LNCaP clone FGC (cell line): ENCODE results near the gene RNPC3.
"Not testable (repeated sequence)": the region's sequence is repeated elsewhere in the genome, so short reads cannot be mapped to it uniquely, and the experiment has no call there.

Source experiments
- DNase-seq: peaks from one replicate; pipeline ENCODE4 v3.0.0-alpha.2; 2011; ENCODE audit warnings: low read depth
- H3K4me3 ChIP-seq: 2 replicates; pipeline ENCODE4 v1.5.1; 2011; ENCODE audit warnings: mild to moderate bottlenecking, low read depth, low read length, control low read depth
- TF ChIP-seq, protein P1 (sequence below): IDR thresholded peaks from 2 replicates; pipeline ENCODE4 v1.5.1; 2012; ENCODE audit warnings: mild to moderate bottlenecking; ENCODE audit not compliant: control insufficient read depth, insufficient read depth; ENCODE audit errors: extremely low read depth

RNPC3 gene

GRCh38 chr1:103547840-103548239 lies 22.3 kb downstream of the RNPC3 start:
- no peak for DNase-seq
- TF ChIP-seq, protein P1, sequence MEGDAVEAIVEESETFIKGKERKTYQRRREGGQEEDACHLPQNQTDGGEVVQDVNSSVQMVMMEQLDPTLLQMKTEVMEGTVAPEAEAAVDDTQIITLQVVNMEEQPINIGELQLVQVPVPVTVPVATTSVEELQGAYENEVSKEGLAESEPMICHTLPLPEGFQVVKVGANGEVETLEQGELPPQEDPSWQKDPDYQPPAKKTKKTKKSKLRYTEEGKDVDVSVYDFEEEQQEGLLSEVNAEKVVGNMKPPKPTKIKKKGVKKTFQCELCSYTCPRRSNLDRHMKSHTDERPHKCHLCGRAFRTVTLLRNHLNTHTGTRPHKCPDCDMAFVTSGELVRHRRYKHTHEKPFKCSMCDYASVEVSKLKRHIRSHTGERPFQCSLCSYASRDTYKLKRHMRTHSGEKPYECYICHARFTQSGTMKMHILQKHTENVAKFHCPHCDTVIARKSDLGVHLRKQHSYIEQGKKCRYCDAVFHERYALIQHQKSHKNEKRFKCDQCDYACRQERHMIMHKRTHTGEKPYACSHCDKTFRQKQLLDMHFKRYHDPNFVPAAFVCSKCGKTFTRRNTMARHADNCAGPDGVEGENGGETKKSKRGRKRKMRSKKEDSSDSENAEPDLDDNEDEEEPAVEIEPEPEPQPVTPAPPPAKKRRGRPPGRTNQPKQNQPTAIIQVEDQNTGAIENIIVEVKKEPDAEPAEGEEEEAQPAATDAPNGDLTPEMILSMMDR = no peak
- no peak overlapping the region for H3K4me3 ChIP-seq

DNA sequence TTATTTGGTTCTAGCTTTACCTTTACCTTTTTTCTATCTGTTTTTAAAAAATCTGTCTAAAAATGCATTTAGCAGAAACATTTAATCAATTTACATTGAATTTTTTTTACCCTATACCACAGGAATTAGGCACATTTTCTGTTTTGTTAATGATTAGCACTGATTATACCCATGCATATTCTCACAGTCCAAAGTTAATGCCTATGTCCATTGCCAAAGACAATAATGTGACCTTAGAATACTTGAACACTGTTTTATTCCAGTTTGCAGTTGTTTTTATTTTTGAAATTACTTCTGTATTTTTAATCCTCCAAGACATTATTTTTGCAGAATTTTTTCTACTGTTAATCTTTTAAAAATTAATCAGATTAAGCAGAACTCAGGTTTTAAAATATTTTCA lies 34.9 kb downstream of the RNPC3 start:
- no peak for DNase-seq
- TF ChIP-seq, protein P1 = no peak
- H3K4me3 ChIP-seq = no peak overlapping the region

DNA sequence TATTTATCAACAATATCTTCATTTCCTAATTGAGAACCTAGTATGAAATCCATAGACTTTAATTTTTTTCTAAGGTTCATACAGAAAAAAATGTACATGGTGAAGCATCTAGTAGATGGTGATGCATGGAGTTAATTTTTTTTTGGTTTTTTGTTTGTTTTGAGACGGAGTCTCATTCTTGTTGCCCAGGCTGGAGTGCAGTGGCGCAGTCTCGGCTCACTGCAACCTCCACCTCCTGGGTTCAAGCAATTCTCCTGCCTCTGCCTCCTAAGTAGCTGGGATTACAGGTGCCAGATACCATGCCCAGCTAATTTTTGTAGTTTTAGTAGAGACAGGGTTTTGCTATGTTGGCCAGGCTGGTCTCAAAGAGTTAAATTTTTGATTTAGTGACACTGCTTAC lies 35.6 kb downstream of the RNPC3 start:
- not testable (repeated sequence) for DNase-seq, H3K4me3 ChIP-seq

GRCh38 chr1:103561643-103562395 lies 36.3 kb downstream of the RNPC3 start:
- no peak overlapping the region for H3K4me3 ChIP-seq
- no peak for DNase-seq
- TF ChIP-seq, protein P1 = no peak

GRCh38 chr1:103563056-103563455 lies 37.6 kb downstream of the RNPC3 start:
- H3K4me3 ChIP-seq = no peak overlapping the region
- TF ChIP-seq, protein P1 = no peak
- DNase-seq = no peak

DNA sequence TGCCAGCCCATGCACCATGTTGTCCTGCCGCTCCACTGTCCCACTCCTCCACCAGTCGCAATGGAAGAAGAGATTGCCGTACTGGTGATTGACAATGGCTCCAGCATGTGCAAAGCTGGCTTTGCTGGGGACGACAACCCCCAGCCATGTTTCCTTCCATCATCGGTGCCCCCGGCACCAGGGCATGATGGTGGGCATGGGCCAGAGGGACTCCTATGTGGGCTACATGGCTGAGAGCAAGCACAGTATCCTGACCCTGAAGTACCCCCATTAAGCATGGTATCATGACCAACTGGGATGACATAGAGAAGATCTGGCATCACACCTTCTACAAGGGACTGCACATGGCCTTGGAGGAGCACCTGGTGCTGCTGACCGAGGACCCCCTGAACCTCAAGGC lies 44.0 kb downstream of the RNPC3 start:
- H3K4me3 ChIP-seq = no peak overlapping the region
- TF ChIP-seq, protein P1 = no peak
- DNase-seq = no peak

GRCh38 chr1:103571289-103571688 lies 45.8 kb downstream of the RNPC3 start, which contains the start of gene AMY2B:
TSS of gene AMY2B (plus strand) at chr1:103571589. CDS start at chr1:103571603, 14 bp downstream.
- not testable (repeated sequence) for H3K4me3 ChIP-seq

DNA sequence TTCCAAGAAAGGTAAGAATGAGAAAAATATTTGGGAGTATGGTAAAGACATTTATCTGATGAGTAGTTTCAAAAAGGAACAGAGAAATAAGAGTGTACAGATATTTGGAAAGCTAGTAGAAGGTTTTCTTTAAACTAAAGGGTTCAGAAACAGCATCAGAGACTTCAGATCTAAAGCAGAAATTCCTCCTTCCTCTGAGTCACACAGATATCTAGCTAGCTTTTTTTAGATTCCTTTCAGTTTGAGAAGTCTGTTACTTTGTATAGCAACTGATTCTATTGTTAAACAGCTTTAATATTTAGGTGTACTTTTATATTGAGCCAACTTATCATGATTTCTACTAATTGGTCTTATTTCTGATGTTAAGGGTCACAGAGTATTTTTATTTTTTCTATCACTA lies 50.6 kb downstream of the RNPC3 start:
- no peak overlapping the region for H3K4me3 ChIP-seq
- no peak for DNase-seq
- TF ChIP-seq, protein P1 = no peak

More at GRCh38 chr1:103571289-103571688, 45.8 kb downstream of the RNPC3 start, which contains the start of gene AMY2B:
- DNase-seq = not testable (repeated sequence)

DNA sequence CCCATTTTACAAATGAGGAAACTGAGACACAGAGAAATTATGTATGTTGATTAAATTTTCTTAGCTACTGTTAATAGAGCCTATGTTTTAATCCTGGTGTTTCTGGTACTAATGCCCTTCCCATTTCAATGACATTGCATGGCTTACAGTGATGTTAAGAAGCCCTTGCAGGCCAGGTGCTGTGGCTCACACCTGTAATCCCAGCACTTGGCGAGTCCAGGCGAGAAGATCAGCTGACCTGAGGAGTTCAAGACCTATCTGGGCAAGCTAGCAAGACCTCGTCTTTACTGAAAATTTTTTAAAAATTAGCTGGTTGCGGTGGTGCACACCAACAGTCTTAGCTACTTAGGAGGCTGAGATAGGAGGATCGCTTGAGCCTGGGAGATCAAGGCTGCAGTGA lies 51.3 kb downstream of the RNPC3 start:
- DNase-seq, H3K4me3 ChIP-seq: not testable (repeated sequence)
